ENCODE results near the gene KPNA3.
A peak's percentile ranks its signal among the peaks of the same experiment; 100 is the strongest.
"Not testable (repeated sequence)": the region's sequence is repeated elsewhere in the genome, so short reads cannot be mapped to it uniquely, and the experiment has no call there.

KPNA3 gene

DNA sequence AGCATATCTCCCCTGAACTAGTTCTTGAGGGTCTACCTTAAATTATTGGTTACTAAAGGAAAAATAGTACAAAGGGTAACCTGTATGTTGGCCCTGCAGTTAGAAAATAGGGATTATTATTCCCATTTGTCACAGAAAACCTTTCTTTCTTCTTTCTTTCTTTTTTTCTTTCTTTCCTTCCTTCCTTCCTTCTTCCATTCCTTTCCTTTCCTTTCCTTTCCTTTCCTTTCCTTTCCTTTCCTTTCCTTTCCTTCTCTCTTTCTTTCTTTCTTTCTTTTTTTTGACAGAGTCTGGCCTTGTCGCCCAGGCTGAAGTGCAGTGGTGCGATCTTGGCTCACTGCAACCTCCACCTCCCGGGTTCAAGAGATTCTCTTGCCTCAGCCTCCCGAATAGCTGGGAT lies 23.6 kb upstream of the KPNA3 start:
- H3K4me1 Mint-ChIP-seq, ATAC-seq, H3K36me3 Mint-ChIP-seq, H3K27ac Mint-ChIP-seq, H3K4me3 Mint-ChIP-seq, H3K9me3 Mint-ChIP-seq: not testable (repeated sequence)
- peaks cover 48% of the 10 kb centered on the region for H3K27me3 Mint-ChIP-seq

DNA sequence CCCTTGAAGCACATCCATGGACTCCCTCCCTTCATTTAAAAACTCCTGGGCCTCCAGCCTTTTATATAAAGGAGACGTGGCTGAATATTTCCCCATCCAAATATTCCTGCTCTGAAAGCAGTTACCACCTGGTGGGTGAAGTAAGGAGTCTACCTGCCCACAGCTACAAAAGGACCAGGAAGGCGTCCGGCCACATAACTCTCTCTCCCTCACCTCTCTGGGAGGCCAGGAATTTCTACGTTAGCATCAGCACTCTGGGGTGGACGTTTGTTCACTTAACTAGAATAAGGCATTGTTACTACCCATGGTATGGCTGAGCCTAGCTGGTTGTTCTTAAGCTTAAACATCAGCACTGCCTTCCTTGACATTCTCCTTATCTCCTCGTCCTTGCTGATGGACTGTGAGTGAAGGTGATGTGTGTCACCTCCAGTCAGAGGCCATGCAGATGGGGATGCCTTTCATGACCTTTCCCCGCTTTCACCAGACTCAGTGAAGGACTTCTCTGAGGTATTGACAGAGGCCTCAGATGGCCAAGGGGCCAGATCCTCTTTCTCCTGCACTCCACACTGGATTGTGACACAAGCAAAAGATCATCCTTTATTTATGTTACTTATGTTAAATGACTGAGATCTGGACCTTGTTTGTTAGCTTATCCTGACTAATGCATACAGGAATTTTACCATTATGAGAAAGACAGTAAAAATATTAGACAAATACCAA lies 22.2 kb upstream of the KPNA3 start:
- ATAC-seq, result no peak
- H3K27me3 Mint-ChIP-seq, result peaks cover 48% of the 10 kb centered on the region
- H3K36me3 Mint-ChIP-seq, result no peaks in the 10 kb centered on the region
- H3K4me3 Mint-ChIP-seq, result no peak overlapping the region
- H3K9me3 Mint-ChIP-seq, result no peaks in the 10 kb centered on the region
- H3K27ac Mint-ChIP-seq, result no peak overlapping the region
- H3K4me1 Mint-ChIP-seq, result no peaks in the 10 kb centered on the region

DNA sequence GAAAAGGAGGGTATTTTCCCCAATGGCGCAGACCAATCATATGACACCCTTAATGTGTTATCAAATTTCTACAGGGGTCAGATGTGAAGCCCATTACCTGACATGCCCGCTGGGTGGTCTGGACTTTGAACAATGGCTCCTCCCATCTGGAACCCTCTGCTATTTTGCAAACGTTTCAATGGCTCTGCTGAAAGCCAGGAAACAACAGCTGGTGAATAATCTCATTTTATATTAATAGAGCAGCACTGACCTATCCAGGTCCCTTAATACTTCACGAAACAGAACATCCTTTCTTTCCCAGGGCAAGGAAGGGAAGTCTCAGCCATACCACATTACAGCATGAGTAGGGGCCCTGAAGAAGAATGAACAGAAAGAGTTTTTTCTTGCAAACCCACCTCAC lies 20.3 kb upstream of the KPNA3 start:
- H3K27me3 Mint-ChIP-seq, result peaks cover 37% of the 10 kb centered on the region
- no peak overlapping the region for H3K4me3 Mint-ChIP-seq
- H3K9me3 Mint-ChIP-seq, result no peaks in the 10 kb centered on the region
- no peak overlapping the region for H3K27ac Mint-ChIP-seq
- ATAC-seq, result no peak
- no peaks in the 10 kb centered on the region for H3K36me3 Mint-ChIP-seq
- H3K4me1 Mint-ChIP-seq, result no peaks in the 10 kb centered on the region

DNA sequence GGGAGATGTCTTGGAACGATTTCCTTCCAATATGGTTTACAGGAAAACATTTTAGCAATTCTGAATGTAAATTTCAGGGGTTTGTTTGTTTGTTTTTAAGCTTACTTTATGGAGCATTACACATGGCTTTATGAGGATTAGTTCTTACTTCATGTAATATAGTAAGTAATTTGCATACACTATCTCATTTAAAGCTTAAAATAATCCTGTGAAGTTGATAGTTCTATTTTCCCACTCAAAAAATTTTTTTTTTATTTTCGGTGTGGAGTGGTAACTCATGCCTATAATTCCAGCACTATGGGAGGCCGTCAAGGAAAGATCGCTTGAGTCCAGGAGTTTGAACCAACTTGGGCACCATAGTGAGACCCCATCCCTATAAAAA lies 19.0 kb upstream of the KPNA3 start:
- no peak for ATAC-seq
- H3K9me3 Mint-ChIP-seq, result no peaks in the 10 kb centered on the region
- H3K36me3 Mint-ChIP-seq, result no peaks in the 10 kb centered on the region
- peaks cover 24% of the 10 kb centered on the region for H3K27me3 Mint-ChIP-seq
- no peak overlapping the region for H3K27ac Mint-ChIP-seq
- H3K4me1 Mint-ChIP-seq, result no peaks in the 10 kb centered on the region
- no peak overlapping the region for H3K4me3 Mint-ChIP-seq

DNA sequence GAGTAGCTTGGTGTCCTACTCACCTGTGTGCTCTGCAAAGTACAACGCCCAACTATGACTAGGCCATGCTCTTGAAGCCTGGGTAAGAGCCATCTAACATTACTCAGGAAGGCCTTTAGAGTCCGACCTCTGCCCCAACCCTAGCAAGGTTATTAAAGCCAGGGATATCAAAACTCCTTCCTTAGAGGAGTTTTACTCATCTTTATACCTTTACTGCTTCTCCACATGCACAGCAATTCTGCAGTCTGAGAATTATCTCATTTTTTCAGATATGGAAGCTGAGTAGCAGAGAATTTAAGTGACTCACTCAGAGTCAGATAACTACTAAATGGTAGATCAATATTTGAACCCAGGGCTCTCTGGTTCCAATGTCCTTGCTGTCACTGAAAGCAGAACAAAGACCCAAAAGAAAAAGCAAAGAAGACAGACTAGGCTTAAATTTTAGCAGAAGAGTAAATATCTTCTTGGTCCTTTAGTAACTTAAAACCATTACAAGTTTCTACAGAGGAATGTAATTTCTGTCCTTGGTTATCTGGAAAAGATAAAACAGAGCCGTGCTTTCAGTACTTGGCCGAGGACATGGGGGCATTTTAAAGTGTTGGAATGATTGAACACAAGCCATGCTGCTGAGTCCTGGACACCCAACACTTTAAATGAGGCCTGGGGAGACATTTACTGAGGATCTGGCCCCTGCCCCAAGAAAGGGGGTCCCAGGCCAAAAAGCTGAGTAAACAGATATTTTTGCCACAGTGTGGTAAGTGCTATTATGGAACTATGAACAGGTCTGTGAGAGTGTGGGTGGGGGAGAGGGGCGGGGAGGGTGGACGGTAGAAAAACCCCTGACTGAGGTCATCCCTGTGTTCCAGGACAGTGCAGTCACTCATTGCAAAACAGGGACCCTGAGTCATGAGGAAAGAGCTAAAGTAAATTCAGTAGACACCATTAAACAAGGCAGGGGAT lies 18.4 kb upstream of the KPNA3 start:
- Mint-ChIP-seq H3K4me1 (no peaks in the 10 kb centered on the region), H3K27ac (no peak overlapping the region), H3K36me3 (no peaks in the 10 kb centered on the region), H3K27me3 (peaks cover 17% of the 10 kb centered on the region), H3K4me3 (no peak overlapping the region), H3K9me3 (no peaks in the 10 kb centered on the region)
- ATAC-seq, result no peak

DNA sequence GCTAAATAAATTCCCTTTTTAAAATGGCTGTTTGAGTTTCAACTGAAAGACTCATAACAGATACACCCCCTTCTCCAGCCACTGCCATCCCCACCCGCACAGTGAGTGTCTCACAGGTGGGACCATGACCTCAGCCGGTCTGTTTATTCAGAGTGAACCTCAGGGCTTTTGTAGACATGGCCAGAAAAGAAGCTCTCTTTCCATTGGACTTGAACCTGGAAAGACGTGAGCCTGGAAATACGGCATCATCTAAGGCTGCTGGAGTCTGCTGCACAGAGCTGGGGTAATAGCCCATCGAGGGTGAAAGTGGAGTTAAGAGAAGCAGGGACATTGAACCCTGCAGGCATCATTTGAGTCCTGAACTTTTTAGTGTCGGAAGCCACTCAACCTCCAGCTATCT lies 15.2 kb upstream of the KPNA3 start:
- Mint-ChIP-seq H3K9me3 (no peaks in the 10 kb centered on the region), H3K36me3 (no peaks in the 10 kb centered on the region), H3K4me3 (no peak overlapping the region), H3K4me1 (no peaks in the 10 kb centered on the region), H3K27me3 (peaks cover 6% of the 10 kb centered on the region), H3K27ac (no peak overlapping the region)
- ATAC-seq, result no peak

DNA sequence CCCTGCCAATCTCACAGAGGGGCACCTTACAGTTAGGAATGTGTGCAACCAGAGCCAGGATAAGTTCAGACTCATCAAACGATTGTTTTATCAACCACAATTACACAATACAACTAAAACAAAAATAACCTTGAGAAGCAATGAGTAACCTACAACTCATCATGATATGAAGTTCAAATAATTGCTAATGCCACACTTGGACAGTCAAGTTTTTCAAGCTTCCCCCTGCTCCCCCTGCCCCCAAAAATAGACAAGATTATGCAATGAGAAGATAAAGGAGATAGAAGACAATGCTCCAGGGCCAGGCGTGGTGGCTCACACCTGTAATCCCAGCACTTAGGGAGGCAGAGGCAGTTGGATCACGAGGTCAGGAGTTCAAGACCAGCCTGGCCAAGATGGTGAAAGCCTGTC lies 13.6 kb upstream of the KPNA3 start:
- Mint-ChIP-seq H3K36me3 (no peaks in the 10 kb centered on the region), H3K4me3 (no peak overlapping the region), H3K27me3 (no peaks in the 10 kb centered on the region), H3K27ac (no peak overlapping the region), H3K9me3 (no peaks in the 10 kb centered on the region), H3K4me1 (no peaks in the 10 kb centered on the region)
- ATAC-seq, result no peak

DNA sequence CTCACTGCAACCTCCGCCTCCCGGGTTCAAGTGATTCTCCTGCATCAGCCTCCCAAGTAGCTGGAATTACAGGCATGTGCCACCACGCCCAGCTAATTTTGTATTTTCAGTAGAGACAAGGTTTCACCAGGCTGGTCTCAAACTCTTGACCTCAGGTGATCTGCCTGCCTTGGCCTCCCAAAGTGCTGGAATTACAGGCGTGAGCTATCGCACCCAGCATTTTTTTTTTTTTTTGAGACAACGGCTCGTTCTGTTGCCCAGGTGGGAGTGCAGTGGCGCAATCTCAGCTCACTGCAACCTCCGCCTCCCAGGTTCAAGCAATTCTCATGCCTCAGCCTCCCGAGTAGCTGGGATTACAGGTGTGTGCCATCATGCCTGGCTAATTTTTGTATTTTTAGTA lies 10.6 kb upstream of the KPNA3 start:
- not testable (repeated sequence) for ATAC-seq, H3K4me3 Mint-ChIP-seq, H3K36me3 Mint-ChIP-seq, H3K4me1 Mint-ChIP-seq, H3K27me3 Mint-ChIP-seq, H3K9me3 Mint-ChIP-seq, H3K27ac Mint-ChIP-seq

DNA sequence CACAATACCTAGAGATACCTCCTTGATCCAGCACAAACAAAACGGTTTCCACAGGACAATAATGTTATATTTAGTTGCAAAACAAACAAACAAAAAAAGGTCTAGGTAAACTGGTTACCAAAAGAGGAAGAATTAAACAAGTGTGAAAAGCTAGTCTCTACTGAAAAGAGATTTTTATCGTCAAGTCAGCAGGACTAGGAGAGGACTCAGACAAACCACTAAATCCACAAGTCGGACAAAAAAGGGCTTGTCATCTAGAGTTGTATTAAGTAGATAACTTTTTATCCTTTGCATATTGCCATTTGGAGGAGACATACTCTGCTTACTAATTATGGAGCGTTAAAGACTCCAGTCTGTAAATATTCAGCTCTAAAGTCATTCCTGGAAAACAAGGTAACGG lies 9.9 kb upstream of the KPNA3 start:
- ATAC-seq, result no peak
- Mint-ChIP-seq H3K9me3 (no peaks in the 10 kb centered on the region), H3K27ac (no peak overlapping the region), H3K27me3 (no peaks in the 10 kb centered on the region), H3K4me1 (no peaks in the 10 kb centered on the region), H3K36me3 (no peaks in the 10 kb centered on the region), H3K4me3 (no peak overlapping the region)

DNA sequence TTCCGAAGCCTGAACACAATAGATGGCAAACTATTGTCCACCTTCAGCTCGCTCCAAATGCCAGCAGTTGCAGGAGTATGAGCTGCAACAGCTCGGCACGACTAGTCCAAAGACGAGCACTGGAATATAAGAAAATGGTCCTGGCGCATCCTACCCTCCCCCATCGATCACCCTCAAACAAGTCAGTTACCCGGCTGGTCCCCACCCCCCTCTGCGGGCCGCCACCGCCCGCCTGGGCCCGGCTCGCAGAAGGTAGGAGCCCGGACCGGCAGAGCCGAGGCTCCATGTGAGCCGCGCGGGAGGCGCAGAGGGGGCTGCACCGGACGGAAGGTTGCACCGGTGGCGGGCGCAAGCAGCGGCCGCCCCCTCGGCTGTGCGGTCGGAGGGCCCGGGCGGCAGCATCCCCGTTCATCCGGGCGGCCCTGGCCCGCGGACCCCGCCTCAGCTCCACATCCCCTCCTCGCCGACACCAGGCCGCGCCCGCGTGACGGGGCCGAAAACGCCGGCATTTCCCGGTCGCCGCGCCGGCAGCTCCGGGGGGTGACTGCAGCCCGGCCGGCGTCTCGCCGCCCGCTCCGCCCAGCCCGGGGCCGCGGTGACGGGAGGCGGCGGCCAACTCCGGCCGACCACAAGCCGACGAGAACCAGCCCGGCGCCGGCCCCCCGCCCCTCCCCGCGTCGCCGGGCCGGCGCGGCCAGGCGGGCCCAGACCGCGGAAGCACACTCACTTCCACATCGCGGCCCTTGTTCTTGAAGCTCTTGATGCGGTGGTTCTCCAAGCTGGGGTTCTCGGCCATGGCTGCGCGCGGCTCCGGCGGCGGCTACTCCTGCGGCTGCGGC lies 552 bp downstream of the KPNA3 start:
- peaks cover 15% of the 10 kb centered on the region for H3K36me3 Mint-ChIP-seq

DNA sequence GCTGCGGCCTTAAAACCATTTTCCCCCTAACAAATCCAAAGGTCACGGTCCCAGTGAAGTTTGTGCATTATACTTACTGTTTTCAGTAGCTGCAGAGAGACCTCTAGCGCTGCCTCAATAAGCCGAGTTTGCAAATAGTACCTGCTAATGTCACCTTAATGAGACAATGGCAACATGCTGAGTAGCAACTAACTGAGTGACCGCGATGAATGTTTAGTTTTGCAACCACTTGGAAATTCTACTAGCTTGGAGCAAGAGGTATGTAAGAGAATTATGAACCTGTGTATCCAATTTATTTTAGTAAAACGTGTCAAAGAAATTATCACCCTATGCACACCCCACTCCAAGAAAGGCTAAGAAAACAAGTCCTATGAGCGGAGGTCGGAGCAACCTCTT lies 1.2 kb downstream of the KPNA3 start:
- Mint-ChIP-seq H3K4me1 (peaks cover 44% of the 10 kb centered on the region), H3K36me3 (peaks cover 20% of the 10 kb centered on the region), H3K9me3 (no peaks in the 10 kb centered on the region), H3K27ac (peak overlapping the region; percentile 92), H3K27me3 (no peaks in the 10 kb centered on the region), H3K4me3 (peak overlapping the region; percentile 79)
- no peak for ATAC-seq

More for the DNA sequence above, 552 bp downstream of the KPNA3 start:
- peaks cover 38% of the 10 kb centered on the region for H3K4me1 Mint-ChIP-seq
- peak; percentile 50 for ATAC-seq
- H3K27me3 Mint-ChIP-seq, result no peaks in the 10 kb centered on the region
- H3K27ac Mint-ChIP-seq, result peak overlapping the region; percentile 92
- H3K4me3 Mint-ChIP-seq, result peak overlapping the region; percentile 94
- no peaks in the 10 kb centered on the region for H3K9me3 Mint-ChIP-seq

DNA sequence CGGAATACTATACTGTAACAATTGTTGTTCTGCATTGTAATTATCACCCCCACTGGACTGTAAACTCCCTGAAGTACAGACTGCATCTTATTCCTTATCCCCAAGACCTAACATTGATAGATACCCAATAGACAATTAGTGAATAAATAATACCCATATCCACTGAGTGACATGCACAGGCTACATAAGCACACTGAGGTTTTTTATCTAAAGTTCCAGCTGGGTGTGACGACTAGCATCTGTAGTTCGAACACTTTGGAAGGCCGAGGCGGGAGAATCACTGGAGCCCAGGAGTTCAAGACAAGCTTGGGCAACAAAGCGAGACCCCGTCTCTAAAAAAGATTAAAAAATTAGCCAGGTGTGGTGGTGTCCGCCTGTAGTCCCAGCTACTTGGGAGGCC lies 2.5 kb downstream of the KPNA3 start:
- Mint-ChIP-seq H3K36me3 (peaks cover 23% of the 10 kb centered on the region), H3K9me3 (no peaks in the 10 kb centered on the region), H3K27ac (peak overlapping the region; percentile 0), H3K4me1 (peaks cover 56% of the 10 kb centered on the region), H3K4me3 (no peak overlapping the region), H3K27me3 (no peaks in the 10 kb centered on the region)
- no peak for ATAC-seq

DNA sequence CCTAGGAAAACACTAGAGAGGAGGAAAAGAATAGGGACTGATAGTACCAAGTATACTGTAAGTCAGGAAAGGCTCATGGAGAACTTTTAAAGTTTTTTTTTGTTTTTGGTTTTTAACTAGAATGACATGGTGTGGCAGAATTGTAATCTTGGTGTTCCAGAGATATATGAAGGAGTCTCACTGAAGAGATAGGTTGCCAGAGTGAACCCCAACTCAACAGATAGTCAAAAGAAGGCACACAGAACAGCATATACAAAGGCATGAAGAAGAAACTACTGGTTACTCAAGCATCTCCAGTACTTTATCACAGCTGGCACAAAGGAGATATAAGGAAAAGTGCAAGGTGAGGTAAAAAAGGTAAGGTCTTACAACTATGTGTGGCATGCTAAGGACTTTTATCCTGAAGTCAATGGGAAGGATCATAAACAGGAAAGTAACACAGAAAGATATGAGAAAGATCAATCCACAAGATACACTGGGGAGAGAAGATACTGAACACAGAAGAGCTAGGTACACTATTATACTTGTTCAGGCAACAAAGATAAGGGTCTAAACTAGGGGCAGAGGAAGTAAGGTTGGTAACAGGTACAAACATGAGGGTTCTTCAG lies 6.0 kb downstream of the KPNA3 start:
- H3K9me3 Mint-ChIP-seq, result no peaks in the 10 kb centered on the region
- H3K4me1 Mint-ChIP-seq, result peaks cover 61% of the 10 kb centered on the region
- ATAC-seq, result no peak
- no peaks in the 10 kb centered on the region for H3K27me3 Mint-ChIP-seq
- H3K27ac Mint-ChIP-seq, result no peak overlapping the region
- H3K36me3 Mint-ChIP-seq, result peaks cover 25% of the 10 kb centered on the region
- H3K4me3 Mint-ChIP-seq, result no peak overlapping the region

DNA sequence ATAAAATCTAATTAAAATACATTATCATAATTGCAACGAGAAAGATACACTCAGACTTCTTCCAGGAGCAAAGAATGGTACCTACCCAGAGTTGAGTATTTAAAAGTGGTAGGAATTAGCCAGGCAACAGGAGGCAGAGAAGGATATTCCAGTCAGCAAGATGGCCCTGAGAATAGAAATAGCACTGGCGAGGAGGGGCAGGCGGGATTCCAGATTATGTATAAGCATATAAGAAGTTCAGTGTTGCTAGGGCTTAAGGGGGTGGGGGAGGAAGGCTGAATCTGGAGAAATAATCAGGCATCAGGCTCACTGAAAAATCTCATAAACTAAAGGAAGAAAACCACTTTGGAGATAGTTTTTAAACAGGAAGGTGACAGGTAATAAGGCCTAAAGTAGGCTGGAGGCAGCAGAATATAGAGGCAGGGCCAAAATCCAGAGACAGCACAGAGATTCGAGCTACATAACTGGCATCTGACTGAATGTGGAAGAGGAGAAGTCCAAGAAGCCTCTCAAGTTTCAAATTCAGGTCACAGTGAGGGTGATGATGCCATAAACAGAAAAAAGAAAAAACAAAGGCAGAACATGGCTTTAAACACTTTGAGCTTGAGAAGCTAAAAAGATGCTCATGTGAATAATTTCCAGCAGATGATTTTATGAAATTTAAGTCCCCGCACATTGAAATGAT lies 7.5 kb downstream of the KPNA3 start:
- peaks cover 53% of the 10 kb centered on the region for H3K4me1 Mint-ChIP-seq
- H3K36me3 Mint-ChIP-seq, result peaks cover 25% of the 10 kb centered on the region
- H3K27ac Mint-ChIP-seq, result no peak overlapping the region
- H3K4me3 Mint-ChIP-seq, result no peak overlapping the region
- no peaks in the 10 kb centered on the region for H3K9me3 Mint-ChIP-seq
- ATAC-seq, result no peak
- no peaks in the 10 kb centered on the region for H3K27me3 Mint-ChIP-seq
